Neural cell (in vitro differentiated cells): ENCODE data around the gene PHACTR3. TPM values are rescaled to one million over a fixed set of nuclear protein-coding genes. Genes with fewer than 3 reads are reported as not detected.

Experiments
- H2AFZ ChIP-seq: fragments of 200-600, 300-800 bp; sonication (generic), shearing (Covaris generic); 2 replicates; pipeline ENCODE4 v1.6.0; 2014; ENCODE audit warnings: low read depth, mild to moderate bottlenecking, antibody characterized with exemption, low read length, moderate library complexity
- H3F3A ChIP-seq: fragments of 200-600 bp; shearing (Covaris generic); 2 replicates; pipeline ENCODE4 v1.6.1; 2016; ENCODE audit warnings: mild to moderate bottlenecking, moderate library complexity, mixed read lengths, antibody characterized with exemption, low read length; ENCODE audit not compliant: insufficient read depth, poor library complexity, severe bottlenecking
- H3K27ac ChIP-seq: fragments of 200-600, 300-800 bp; sonication (generic), shearing (Covaris generic); 2 replicates; pipeline ENCODE4 v1.5.1; 2014; ENCODE audit warnings: mild to moderate bottlenecking, low read length, moderate library complexity
- H3K27me3 ChIP-seq: fragments of 300-800, 200-600 bp; sonication (generic), shearing (Covaris generic); 2 replicates; pipeline ENCODE4 v1.6.0; 2014; ENCODE audit warnings: mild to moderate bottlenecking, low read depth, low read length, moderate library complexity; ENCODE audit not compliant: insufficient read depth
- H3K36me3 ChIP-seq: fragments of 300-800, 200-600 bp; sonication (generic), shearing (Covaris generic); 2 replicates; pipeline ENCODE4 v1.5.1; 2014; ENCODE audit warnings: mild to moderate bottlenecking, antibody characterized with exemption, low read length, moderate library complexity; ENCODE audit not compliant: insufficient read depth
- H3K4me2 ChIP-seq: fragments of 300-800, 200-600 bp; sonication (generic), shearing (Covaris generic); 2 replicates; pipeline ENCODE4 v1.6.0; 2014; ENCODE audit warnings: mild to moderate bottlenecking, low read length
- H3K4me3 ChIP-seq: fragments of 300-800, 200-600 bp; sonication (generic), shearing (Covaris generic); 2 replicates; pipeline ENCODE4 v1.5.1; 2014; ENCODE audit warnings: mild to moderate bottlenecking, low read length, moderate library complexity
- H3K79me2 ChIP-seq: fragments of 200-600 bp; shearing (Covaris generic); replicated peaks from 2 replicates; pipeline ENCODE4 v1.6.0; 2014; ENCODE audit warnings: mild to moderate bottlenecking, low read length, moderate library complexity; ENCODE audit not compliant: insufficient read depth
- H3K9ac ChIP-seq: fragments of 300-800, 200-600 bp; sonication (generic), shearing (Covaris generic); 2 replicates; pipeline ENCODE4 v1.6.1; 2016; ENCODE audit warnings: mild to moderate bottlenecking, low read length, mixed read lengths
- H3K9me2 ChIP-seq: fragments of 200-600 bp; shearing (Covaris generic); 2 replicates; pipeline ENCODE4 v1.6.1; 2016; ENCODE audit warnings: mild to moderate bottlenecking, low read length, mixed read lengths; ENCODE audit not compliant: insufficient read depth
- H3K9me3 ChIP-seq: fragments of 200-600, 300-800 bp; sonication (generic), shearing (Covaris generic); 2 replicates; pipeline ENCODE4 v1.6.1; 2016; ENCODE audit warnings: mild to moderate bottlenecking, mixed run types, low read length, moderate library complexity, mixed read lengths
- H4K20me1 ChIP-seq: fragments of 200-600 bp; shearing (Covaris generic); 2 replicates; pipeline ENCODE4 v1.6.1; 2016; ENCODE audit warnings: mild to moderate bottlenecking, mixed run types; ENCODE audit not compliant: insufficient read depth
- EP300 ChIP-seq: fragments of 450-650 bp; conservative IDR thresholded peaks from 2 replicates; pipeline ENCODE4 v1.6.1; 2014; ENCODE audit warnings: antibody characterized with exemption, mild to moderate bottlenecking, moderate library complexity; ENCODE audit not compliant: poor library complexity, severe bottlenecking
- EZH2 ChIP-seq: fragments of 200-600, 300-800 bp; shearing (Covaris generic), sonication (generic); IDR thresholded peaks from 2 replicates; pipeline ENCODE4 v1.6.1; 2014; ENCODE audit warnings: antibody characterized with exemption, low read length, borderline replicate concordance, mild to moderate bottlenecking; ENCODE audit not compliant: insufficient read depth, poor library complexity, severe bottlenecking
- MXI1 ChIP-seq: fragments of 450-650 bp; conservative IDR thresholded peaks from 2 replicates; pipeline ENCODE4 v1.6.1; 2014; ENCODE audit warnings: antibody characterized with exemption, mild to moderate bottlenecking; ENCODE audit not compliant: poor library complexity, severe bottlenecking
- POLR2AphosphoS5 ChIP-seq: IDR thresholded peaks from 2 replicates; pipeline ENCODE4 v1.6.1; 2012
- RAD21 ChIP-seq: fragments of 450-650 bp; conservative IDR thresholded peaks from 2 replicates; pipeline ENCODE4 v1.6.1; 2014; ENCODE audit warnings: antibody characterized with exemption, mild to moderate bottlenecking, moderate library complexity
- SMC3 ChIP-seq: fragments of 450-650 bp; conservative IDR thresholded peaks from 2 replicates; pipeline ENCODE4 v1.6.1; 2014; ENCODE audit warnings: antibody characterized with exemption, mild to moderate bottlenecking, moderate library complexity; ENCODE audit not compliant: poor library complexity
- TAF1 ChIP-seq: IDR thresholded peaks from 2 replicates; pipeline ENCODE4 v1.6.1; 2012; ENCODE audit warnings: low read depth
- polyA plus RNA-seq: library from polyadenylated mRNA; depleted of rRNA; stranded (reverse); fragments of >200 nt; gene quantifications from 2 replicates; pipeline ENCODE4 v1.2.3, GENCODE V29; 2014
- TF ChIP-seq, protein P1 (sequence below): fragments of 450-650 bp; IDR thresholded peaks from 2 replicates; pipeline ENCODE4 v1.5.1; 2014; ENCODE audit warnings: antibody characterized with exemption, mild to moderate bottlenecking, moderate library complexity; ENCODE audit not compliant: poor library complexity, severe bottlenecking
- TF ChIP-seq, protein P2 (sequence below): IDR thresholded peaks from 2 replicates; pipeline ENCODE4 v1.6.1; 2012; ENCODE audit warnings: borderline replicate concordance

The PHACTR3 gene
- polyA plus RNA-seq, 1 donor from 2014 or later = 1.3 TPM

DNA sequence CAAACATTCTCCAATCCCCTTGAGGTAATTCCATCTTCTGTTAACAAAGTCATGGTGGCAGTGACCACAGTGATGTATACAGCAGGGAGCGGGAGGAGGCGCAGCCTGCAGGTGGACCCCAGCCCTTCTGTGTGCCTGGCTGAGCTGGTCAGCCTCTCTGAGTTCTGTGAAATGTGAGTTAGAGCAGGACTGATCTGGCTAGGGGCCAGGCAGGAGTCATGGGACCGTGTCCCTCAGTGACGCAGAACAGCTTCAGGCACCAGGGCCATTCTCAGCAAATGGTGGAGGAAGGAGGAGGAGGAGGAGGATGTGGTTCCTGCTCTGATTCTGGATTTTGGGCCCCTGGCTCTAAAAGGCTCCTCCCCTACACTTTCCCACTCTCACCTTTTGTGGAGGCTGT lies 6.9 kb downstream of the PHACTR3 start:
- H3K79me2 ChIP-seq = no peaks in the 10 kb centered on the region
- no peaks in the 10 kb centered on the region for H3K27me3 ChIP-seq
- no peak overlapping the region for H3K9ac ChIP-seq
- TF ChIP-seq EP300 (no peak), SMC3 (no peak), EZH2 (no peak), MXI1 (no peak), RAD21 (no peak), TAF1 (no peak), POLR2AphosphoS5 (no peak)
- TF ChIP-seq, protein P1, sequence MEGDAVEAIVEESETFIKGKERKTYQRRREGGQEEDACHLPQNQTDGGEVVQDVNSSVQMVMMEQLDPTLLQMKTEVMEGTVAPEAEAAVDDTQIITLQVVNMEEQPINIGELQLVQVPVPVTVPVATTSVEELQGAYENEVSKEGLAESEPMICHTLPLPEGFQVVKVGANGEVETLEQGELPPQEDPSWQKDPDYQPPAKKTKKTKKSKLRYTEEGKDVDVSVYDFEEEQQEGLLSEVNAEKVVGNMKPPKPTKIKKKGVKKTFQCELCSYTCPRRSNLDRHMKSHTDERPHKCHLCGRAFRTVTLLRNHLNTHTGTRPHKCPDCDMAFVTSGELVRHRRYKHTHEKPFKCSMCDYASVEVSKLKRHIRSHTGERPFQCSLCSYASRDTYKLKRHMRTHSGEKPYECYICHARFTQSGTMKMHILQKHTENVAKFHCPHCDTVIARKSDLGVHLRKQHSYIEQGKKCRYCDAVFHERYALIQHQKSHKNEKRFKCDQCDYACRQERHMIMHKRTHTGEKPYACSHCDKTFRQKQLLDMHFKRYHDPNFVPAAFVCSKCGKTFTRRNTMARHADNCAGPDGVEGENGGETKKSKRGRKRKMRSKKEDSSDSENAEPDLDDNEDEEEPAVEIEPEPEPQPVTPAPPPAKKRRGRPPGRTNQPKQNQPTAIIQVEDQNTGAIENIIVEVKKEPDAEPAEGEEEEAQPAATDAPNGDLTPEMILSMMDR = no peak
- TF ChIP-seq, protein P2, sequence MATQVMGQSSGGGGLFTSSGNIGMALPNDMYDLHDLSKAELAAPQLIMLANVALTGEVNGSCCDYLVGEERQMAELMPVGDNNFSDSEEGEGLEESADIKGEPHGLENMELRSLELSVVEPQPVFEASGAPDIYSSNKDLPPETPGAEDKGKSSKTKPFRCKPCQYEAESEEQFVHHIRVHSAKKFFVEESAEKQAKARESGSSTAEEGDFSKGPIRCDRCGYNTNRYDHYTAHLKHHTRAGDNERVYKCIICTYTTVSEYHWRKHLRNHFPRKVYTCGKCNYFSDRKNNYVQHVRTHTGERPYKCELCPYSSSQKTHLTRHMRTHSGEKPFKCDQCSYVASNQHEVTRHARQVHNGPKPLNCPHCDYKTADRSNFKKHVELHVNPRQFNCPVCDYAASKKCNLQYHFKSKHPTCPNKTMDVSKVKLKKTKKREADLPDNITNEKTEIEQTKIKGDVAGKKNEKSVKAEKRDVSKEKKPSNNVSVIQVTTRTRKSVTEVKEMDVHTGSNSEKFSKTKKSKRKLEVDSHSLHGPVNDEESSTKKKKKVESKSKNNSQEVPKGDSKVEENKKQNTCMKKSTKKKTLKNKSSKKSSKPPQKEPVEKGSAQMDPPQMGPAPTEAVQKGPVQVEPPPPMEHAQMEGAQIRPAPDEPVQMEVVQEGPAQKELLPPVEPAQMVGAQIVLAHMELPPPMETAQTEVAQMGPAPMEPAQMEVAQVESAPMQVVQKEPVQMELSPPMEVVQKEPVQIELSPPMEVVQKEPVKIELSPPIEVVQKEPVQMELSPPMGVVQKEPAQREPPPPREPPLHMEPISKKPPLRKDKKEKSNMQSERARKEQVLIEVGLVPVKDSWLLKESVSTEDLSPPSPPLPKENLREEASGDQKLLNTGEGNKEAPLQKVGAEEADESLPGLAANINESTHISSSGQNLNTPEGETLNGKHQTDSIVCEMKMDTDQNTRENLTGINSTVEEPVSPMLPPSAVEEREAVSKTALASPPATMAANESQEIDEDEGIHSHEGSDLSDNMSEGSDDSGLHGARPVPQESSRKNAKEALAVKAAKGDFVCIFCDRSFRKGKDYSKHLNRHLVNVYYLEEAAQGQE = no peak
- no peaks in the 10 kb centered on the region for H4K20me1 ChIP-seq
- H2AFZ ChIP-seq = no peak overlapping the region
- H3K9me2 ChIP-seq = no peaks in the 10 kb centered on the region
- no peaks in the 10 kb centered on the region for H3F3A ChIP-seq
- no peaks in the 10 kb centered on the region for H3K9me3 ChIP-seq
- H3K36me3 ChIP-seq = no peaks in the 10 kb centered on the region
- no peak overlapping the region for H3K4me2 ChIP-seq
- H3K4me3 ChIP-seq = no peak overlapping the region
- H3K27ac ChIP-seq = no peak overlapping the region

DNA sequence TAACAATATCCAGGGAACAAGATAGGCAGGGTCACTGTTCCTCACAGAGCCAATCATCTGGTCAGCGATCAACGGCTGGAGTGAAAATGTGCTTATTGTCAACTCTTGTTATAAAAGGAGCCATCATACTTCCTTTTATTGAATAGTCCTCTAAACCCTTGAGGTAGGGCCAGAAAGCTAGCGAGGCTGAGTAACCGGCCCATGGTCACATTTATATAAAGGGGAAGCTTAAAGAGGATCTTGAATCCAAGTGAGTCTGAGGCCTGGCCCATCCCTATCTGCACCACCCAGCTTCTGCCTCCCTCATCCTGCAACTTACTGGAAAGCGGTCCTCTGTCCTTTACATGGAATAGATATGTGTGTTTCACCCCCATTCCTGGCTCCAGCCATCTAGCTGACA lies 9.5 kb downstream of the PHACTR3 start:
- no peak overlapping the region for H3K27ac ChIP-seq
- no peak overlapping the region for H2AFZ ChIP-seq
- no peaks in the 10 kb centered on the region for H3K9me3 ChIP-seq
- H4K20me1 ChIP-seq = no peaks in the 10 kb centered on the region
- no peaks in the 10 kb centered on the region for H3K9me2 ChIP-seq
- H3K27me3 ChIP-seq = no peaks in the 10 kb centered on the region
- no peaks in the 10 kb centered on the region for H3F3A ChIP-seq
- TF ChIP-seq MXI1 (no peak), RAD21 (no peak), SMC3 (no peak), POLR2AphosphoS5 (no peak), TAF1 (no peak)
- TF ChIP-seq, protein P1 = no peak
- TF ChIP-seq, protein P2 = no peak
- no peak overlapping the region for H3K4me2 ChIP-seq
- H3K9ac ChIP-seq = no peak overlapping the region
- H3K79me2 ChIP-seq = no peaks in the 10 kb centered on the region
- H3K4me3 ChIP-seq = no peak overlapping the region
- no peaks in the 10 kb centered on the region for H3K36me3 ChIP-seq
